GM19193 (cell line): ENCODE data around the gene GCKR.

Source experiments
- POLR2A ChIP-seq: IDR thresholded peaks from 4 replicates; pipeline ENCODE4 v1.6.1; 2011; ENCODE audit not compliant: insufficient read depth, insufficient read length; ENCODE audit errors: extremely low read depth

Gene GCKR

DNA sequence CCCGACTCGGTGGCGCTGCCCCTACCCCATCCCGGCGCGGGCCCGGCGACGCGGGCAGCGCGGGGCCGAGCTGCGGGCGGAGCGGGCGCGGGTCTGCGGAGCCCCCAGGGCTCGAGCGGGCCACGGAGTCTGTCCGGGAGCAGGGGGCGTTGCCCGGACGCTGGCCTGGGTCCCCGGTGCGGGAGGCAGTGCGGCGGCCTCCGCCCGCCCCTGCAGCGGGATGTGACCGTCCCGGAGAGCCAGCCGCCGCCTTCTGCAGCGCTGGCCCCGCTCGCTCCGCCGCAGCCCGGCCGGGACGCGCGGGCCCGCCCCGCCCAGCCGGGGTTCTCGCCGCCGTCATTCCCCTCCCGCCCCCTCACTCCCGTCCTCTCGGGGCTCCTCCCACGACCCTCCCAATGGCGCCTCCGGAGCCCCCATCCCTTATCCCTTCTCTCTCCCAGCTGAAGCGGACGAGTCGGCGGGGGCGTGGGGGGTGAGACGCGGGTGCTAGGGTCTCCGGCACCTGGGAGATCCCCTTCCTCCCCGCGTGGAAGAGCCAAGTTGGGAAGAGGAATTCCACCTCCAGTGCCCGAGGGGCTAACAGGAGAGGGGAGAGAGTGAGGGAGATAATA is 1.6 kb upstream of the GCKR start, which contains the start of gene FNDC4:
TSS of gene FNDC4 (minus strand) at position 257 of the 611 bp plus-strand sequence. CDS start 521 bp downstream, outside the sequence.
- no peak for TF ChIP-seq POLR2A

DNA sequence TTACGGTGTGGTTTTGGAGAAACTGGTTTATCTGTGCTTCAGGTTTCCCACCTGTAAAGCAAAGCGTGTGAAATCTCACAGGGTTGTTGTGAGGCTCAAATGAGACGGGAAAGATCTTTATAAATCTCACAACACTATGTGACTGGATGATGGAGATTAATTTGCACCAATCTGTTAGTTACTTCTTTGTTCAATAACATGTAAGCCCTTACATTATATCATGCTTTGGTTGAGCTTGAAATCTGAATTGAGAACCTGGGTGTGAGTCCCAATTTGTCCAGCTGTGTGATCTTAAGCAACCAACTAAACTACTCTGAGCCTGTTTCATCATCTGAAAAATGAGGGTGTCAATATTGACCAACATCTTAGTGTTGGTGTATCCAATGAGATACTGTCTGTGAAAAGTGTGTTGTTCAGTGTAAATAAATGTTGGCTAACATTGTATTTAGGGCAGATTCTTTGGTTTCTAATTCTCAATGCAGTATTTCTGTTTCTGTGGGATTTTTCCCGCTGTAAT is 741 bp upstream of the GCKR start:
- no peak for TF ChIP-seq POLR2A

DNA sequence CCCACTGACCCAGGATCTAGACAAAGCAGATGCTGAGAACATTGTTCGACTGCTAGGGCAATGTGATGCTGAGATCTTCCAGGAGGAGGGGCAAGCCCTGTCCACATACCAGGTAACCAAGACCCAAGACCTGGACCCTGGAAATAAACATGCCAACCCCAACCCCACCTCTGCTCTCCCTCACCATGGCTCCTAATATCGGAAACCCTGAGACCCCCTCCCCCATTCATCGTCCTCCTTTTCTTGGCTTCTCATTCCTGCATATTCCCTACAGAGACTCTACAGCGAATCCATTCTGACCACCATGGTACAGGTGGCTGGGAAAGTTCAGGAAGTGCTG is 619 bp downstream of the GCKR start:
- no peak for TF ChIP-seq POLR2A

DNA sequence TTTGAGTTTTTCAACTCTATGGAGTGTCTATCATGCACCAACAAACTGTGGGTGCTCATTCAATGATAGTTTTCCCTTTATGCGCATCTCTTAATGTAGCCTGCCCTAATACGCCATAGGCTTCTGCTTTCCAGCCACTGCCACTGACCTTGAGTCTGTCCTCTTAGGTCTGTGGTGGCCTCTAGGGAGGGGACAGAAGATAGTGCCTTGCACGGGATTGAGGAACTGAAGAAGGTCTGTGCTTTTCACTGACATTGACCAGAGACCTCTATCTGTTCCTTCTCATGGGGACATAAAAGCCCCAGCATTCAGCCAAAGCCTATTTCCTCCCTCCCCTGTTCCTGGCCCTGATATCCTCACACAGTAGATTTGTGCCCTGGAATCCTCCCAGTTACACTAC is 2.3 kb downstream of the GCKR start:
- TF ChIP-seq POLR2A = no peak

DNA sequence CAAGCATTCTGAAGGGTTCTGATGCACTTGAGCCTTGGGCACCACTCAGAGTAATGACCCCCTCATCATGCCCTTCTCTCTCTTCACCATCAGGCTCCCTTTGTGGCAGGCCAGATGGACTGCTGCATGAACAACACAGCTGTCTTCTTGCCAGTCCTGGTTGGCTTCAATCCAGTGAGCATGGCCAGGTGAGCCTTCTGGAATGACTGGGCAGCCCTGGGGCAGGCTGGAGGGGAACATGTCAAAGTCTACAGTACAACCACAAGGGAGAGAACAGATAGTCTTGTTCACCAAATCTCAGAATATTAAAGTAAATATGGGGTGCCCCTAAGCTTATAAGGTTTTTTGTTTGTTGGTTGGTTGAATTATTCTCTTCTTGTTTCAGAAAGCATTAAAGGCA is 4.4 kb downstream of the GCKR start:
- no peak for TF ChIP-seq POLR2A

DNA sequence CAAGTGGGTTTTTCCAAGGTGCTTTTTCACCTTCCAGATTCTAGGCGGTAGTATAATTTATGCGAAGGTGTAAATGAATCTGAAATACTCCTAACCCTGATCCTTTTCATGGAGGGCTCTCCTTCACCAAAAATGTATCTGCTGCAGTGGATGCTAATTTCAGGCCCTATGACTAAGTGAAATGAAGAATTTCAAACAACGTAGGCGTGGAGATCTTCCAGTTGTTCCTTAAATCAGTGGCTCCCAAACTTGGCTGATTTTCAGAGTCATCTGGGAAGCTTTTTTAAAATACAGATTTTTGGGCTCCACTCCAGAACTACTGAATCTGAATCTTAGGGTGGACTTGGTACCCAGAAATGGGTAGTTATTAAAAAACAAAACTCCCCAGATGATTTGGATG is 5.5 kb downstream of the GCKR start:
- no peak for TF ChIP-seq POLR2A

DNA sequence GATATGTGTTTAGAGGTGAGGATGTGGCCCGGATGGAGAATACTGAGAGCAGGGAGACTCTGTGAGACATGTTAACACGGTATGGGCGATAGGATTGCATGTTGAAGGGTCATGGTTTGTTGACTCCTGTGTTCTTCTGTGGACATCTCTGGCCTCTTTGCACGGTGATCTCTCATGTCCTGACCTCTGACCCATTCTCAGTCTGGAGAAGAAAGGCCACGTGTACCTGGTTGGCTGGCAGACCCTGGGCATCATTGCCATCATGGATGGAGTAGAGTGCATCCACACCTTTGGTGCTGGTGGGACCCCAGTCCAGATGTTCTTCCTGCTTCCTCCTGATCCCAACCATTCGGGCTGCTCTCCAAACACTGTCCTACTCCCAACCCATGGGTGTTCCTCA is 9.9 kb downstream of the GCKR start:
- no peak for TF ChIP-seq POLR2A

DNA sequence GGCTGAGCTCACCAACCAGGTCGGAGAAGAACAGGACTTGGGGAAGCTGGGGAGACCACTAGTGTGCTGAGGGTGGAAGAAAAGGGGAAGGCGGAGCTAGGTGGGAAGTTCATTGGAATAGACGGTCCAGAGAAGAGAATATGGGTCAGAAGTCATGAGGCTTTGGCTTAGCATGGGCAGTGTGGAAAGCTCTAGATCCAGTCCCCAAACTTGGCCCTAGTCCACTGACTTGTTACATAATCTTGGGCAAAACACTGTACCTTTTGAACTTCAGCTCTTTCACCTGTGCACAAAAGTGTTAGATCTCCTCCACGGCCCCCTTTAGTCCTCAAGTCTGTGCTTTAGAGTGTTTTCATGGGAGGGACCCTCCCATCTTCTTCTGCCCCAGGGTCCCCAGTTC is 10.7 kb downstream of the GCKR start:
- no peak for TF ChIP-seq POLR2A

DNA sequence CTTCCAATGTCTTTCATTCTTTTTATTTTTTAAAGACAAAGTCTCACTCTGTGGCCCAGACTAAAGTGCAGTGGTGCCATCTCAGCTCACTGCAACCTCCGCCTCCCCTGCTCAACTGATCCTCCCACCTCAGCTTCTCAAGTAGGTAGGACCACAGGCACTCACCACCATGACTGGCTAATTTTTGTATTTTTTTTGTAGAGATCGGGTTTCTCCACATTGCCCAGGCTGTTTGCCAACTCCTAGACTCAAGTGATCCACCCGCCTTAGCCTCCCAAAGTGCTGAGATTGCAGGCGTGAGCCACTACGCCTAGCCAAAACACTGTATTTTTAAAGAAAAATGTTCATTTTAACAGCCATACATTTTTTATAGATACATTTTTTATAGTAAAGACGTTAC is 12.7 kb downstream of the GCKR start:
- TF ChIP-seq POLR2A = no peak

DNA sequence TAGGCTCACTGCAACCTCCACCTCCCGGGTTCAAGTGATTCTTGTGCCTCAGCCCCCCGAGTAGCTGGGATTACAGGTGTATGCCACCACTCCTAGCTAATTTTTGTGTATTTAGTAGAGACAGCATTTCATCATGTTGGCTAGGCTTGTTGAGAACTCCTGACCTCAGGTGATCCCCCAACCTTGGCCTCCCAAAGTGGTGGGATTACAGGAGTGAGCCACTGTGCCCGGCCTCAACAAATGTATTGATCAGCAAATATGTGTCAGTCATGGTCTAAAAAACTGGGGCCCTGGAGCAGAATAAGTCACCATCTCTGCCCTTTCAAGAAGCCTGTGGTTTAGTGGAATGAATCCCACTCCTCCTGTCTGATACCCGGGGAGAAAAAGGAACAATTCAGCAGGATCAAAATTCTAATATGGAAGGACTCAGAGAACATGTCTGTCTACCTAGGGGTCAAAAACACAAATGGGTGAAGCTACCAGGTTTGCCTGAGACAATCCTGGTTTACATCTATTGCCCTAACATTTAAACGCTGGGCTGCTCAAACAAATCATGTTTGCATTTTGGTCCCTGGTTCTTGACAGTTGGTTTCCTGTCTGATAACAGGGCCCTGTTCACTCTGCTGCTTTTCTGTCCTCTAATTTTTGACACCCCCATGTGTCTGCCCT is 21.6 kb downstream of the GCKR start:
- no peak for TF ChIP-seq POLR2A

DNA sequence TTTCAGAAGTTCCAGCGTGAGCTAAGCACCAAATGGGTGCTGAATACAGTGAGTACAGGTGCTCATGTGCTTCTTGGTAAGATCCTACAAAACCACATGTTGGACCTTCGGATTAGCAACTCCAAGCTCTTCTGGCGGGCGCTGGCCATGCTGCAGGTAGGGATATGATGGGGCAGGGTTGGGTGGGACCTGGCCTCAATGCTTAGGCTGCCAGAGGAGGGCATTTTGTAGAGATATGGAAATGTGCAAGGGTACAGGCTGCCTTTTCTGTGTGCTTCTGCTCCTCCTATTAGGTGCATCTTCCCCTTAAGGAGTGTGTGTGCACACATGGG is 22.1 kb downstream of the GCKR start:
- TF ChIP-seq POLR2A = no peak

DNA sequence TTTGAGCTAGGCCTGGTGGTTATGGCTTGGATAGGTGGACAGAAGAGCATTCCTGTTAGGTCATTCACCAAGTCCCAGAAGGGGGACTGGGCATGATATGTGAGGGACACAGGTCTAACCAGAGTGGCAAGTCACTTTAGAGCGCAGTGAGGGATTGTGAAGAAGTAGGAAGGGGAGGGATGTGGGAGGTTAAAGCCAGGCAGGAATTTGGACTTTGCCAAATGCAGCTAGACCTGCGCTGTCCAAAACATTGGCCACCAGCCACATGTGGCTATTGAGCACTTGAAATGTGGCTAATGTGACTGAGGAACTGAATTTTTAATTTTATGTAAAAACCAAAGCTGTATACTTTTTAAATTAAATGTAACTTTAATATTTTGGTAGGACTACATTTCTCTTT is 23.7 kb downstream of the GCKR start:
- no peak for TF ChIP-seq POLR2A

DNA sequence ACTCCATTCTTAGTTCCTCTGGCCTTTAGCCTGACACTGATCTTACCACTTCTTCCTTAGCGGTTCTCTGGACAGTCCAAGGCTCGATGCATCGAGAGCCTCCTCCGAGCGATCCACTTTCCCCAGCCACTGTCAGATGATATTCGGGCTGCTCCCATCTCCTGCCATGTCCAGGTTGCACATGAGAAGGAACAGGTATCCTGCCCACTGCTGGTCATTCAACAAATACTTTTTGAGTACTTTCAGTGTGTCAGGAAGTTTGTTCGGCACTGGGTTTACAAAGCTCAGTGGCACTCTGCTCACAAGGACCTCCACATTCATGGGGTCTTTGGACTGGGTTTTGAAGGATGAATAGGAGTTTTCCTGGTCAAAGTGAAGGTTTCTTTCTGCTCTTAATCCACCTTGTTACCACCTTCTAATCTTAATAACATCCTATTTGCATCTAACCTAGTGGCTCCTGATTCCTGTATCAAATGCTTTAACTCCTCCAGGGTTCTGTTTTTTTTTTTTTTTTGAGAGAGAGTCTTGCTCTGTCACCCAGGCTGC is 25.8 kb downstream of the GCKR start:
- no peak for TF ChIP-seq POLR2A

DNA sequence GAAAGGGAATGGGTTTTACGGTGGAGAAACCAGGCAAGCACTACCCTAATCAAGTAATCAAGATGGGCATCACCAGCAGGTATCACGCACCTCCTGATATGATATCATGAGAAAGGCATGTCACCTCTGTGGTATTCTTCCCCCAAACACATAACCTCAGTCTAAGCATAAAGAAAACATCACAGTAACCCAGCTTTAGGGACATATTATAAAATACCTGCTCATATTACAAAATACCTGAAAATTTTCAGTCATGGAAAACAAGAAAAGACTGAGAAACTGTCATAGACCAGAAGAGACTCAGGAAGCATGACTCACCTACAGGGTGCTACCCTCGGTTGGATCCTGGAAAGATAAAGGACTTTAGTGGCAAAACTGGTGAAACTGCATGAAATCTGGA is 30.5 kb downstream of the GCKR start:
- TF ChIP-seq POLR2A = no peak

DNA sequence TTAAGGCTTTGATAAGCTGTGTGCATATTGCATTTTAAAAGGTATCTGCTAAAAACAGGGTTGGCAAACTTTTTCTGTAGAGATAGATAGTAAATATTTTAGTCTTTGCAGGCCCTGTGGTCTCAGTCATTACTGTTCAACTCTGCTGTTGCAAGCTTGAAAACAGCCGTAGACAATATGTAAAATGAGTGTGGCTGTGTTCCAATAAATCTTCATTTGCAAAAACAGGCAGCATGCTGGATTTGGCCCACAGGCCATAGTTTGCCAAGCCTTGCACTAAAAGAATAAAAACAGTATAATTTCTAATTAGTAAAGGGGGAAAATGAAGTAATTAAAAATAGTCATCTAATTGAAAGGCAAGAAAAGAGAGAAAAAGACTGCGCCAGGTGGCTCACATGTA is 35.3 kb downstream of the GCKR start:
- TF ChIP-seq POLR2A = no peak

DNA sequence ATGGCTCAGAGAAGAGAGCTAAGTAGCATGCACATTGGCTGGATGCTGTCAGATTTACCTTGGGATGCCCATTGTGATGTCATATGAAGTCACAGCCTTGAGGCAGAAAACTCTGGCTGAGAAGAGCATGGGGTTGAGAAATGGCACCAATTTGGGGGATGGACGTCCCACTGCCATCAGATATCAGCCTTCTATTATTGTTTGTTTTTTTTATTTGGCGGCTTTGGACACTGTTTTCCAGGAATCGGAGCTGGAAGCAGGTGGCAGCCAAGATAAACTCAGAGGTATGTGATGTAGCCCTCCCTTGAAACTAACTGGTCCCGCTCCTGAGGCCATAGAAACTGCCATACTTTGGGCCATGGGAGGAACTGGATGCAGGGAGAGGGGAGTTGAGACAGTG is 40.6 kb downstream of the GCKR start:
- TF ChIP-seq POLR2A = no peak
